ENCODE results near the gene SESTD1. TPM values are rescaled to one million over a fixed set of nuclear protein-coding genes. Genes with fewer than 3 reads are reported as not detected.

Gene SESTD1
- total and polyA plus RNA-seq, 2 of the 13 experiments (the other 11 are each of a cell fraction or from before 2014, with no cell fraction given), result 74.4 to 101 TPM

- intact Hi-C loops (cut with micrococcal nuclease; ENCODE audit: unreplicated experiment) (loop anchor here (2.0 kb wide), 1 partner anchor 334 kb away; no protein-coding TSS in a partner anchor), in situ Hi-C loops (cut with HindIII; ENCODE audit: extremely low pct_ligation_motif_present, low pct_unique_long_range_greater_than_20kb) (no loop called here)
- Histone ChIP-seq H3K27me3 (ENCODE audit: control insufficient read depth in 1 of 2, insufficient read depth in 2 of 2, low read length in 2 of 2) (no peaks in the 10 kb centered on the region), H3K4me3 (replicated peaks in 1 of 3; ENCODE audit: insufficient read depth in 1 of 3, low read depth in 2 of 3, low read length in 3 of 3) (no peak overlapping the region), H3K79me2 (ENCODE audit: insufficient read depth, low read length) (no peaks in the 10 kb centered on the region), H3K36me3 (replicated peaks in 1 of 2; ENCODE audit: control insufficient read depth in 1 of 2, insufficient read depth in 2 of 2, low read length in 2 of 2) (peaks cover 9 to 28% of the 10 kb centered on the region in 2 experiments; a peak in 4 of 5 replicates), H3K9ac (ENCODE audit: insufficient read depth, low read depth, low read length) (no peak overlapping the region), H3K9me3 (ENCODE audit: low read length) (no peaks in the 10 kb centered on the region), H3K27ac (ENCODE audit: extremely low read length, insufficient read depth, low read length) (no peak overlapping the region), H4K20me1 (ENCODE audit: insufficient read depth, low read length) (no peaks in the 10 kb centered on the region), H2AFZ (ENCODE audit: low read length) (no peak overlapping the region), H3K4me1 (ENCODE audit: insufficient read depth, low read length) (no peaks in the 10 kb centered on the region), H3K4me2 (ENCODE audit: low read depth, low read length) (no peak overlapping the region)
- TF ChIP-seq SP140L (CRISPR knock-in tag; IDR thresholded peaks at IDR 0.05; ENCODE audit: borderline replicate concordance) (no peak), ZXDC (CRISPR knock-in tag; IDR thresholded peaks at IDR 0.05) (no peak), TFDP1 (CRISPR knock-in tag; IDR thresholded peaks at IDR 0.05; ENCODE audit: borderline replicate concordance) (no peak), EEA1 (CRISPR knock-in tag; IDR thresholded peaks at IDR 0.05; ENCODE audit: borderline replicate concordance) (no peak), RXRA (CRISPR knock-in tag; IDR thresholded peaks at IDR 0.05) (no peak), IRX3 (CRISPR knock-in tag; IDR thresholded peaks at IDR 0.05; ENCODE audit: borderline replicate concordance, low read depth) (no peak), ZNF235 (CRISPR knock-in tag; IDR thresholded peaks at IDR 0.05; ENCODE audit: borderline replicate concordance) (no peak), NFKBIZ (CRISPR knock-in tag; IDR thresholded peaks at IDR 0.05) (no peak)
- FAIRE-seq (no peak), DNase-seq (ENCODE audit: low spot score) (no peak), ATAC-seq (no peak)
- CTCF ChIA-PET (ENCODE audit: low intra/inter-chr PET ratio, low total read pairs), result interaction anchor here (1.5 kb wide), 1 partner anchor 239 kb away, joined by 6 read pairs; no protein-coding TSS in a partner anchor
- no TSS peak for BruUV-seq (replicated peaks)
- POLR2A ChIA-PET, result no interaction called here
Measured at GRCh38 chr2:179130560-179130959, 134.1 kb downstream of the SESTD1 start.

Measured in HepG2 (cell line).